Measurements from ENCODE around the gene CACTIN. TPM values are rescaled to one million over a fixed set of nuclear protein-coding genes. Genes with fewer than 3 reads are reported as not detected.

The CACTIN gene
- total RNA-seq, 4 donors from 2014 or later = 28.7 to 45.0 (median 34.2) TPM

- Histone ChIP-seq H3K4me3 (no peak overlapping the region), H3K9me3 (no peaks in the 10 kb centered on the region), H3K36me3 (peaks cover 0 to 9% (median 4%) of the 10 kb centered on the region in 4 donors), H3K27me3 (peaks cover 0 to 3% (median 0%) of the 10 kb centered on the region in 4 donors), H3K4me1 (peaks cover 13 to 53% (median 42%) of the 10 kb centered on the region in 4 donors), H3K27ac (replicated peaks in 1 of 4) (peak overlapping the region; percentile 61 to 85 (median 76))
- 29% methylated on average over 11 of the region's 11 CpGs for WGBS
- no peak for DNase-seq (ENCODE audit: extremely low spot score)
- intact Hi-C loops (cut with DNase I) = no loop called here
- TF ChIP-seq POLR2A (IDR thresholded peaks at IDR 0.05; ENCODE audit: low read depth) = no peak
- peak; percentile 33 to 48 for TF ChIP-seq POLR2AphosphoS5 (IDR thresholded peaks at IDR 0.05)
- no peak for TF ChIP-seq CTCF (IDR thresholded peaks at IDR 0.05)
- no peak for TF ChIP-seq EP300 (IDR thresholded peaks at IDR 0.05)
These were observed 46.2 kb downstream of the CACTIN start for GRCh38 chr19:3580156-3580934.

GRCh38 chr19:3578390-3578789 is 48.2 kb downstream of the CACTIN start:
- Histone ChIP-seq H3K27me3 (no peaks in the 10 kb centered on the region), H3K4me1 (peaks cover 20 to 68% (median 54%) of the 10 kb centered on the region in 4 donors), H3K27ac (replicated peaks in 1 of 4) (peak overlapping the region in 3 of 4 donors; percentile 5 to 85 (median 80)), H3K4me3 (no peak overlapping the region), H3K9me3 (no peaks in the 10 kb centered on the region), H3K36me3 (peaks cover 5 to 14% (median 12%) of the 10 kb centered on the region in 4 donors)
- 78% methylated on average over 6 of the region's 17 CpGs for WGBS
- intact Hi-C loops (cut with DNase I) = loop anchor here (5.0 kb wide), 1 partner anchor 39 kb away; no protein-coding TSS in a partner anchor
- DNase-seq (ENCODE audit: extremely low spot score) = no peak
- no peak for TF ChIP-seq POLR2AphosphoS5 (IDR thresholded peaks at IDR 0.05)
- TF ChIP-seq CTCF (IDR thresholded peaks at IDR 0.05) = no peak
- TF ChIP-seq POLR2A (IDR thresholded peaks at IDR 0.05; ENCODE audit: low read depth) = no peak
- no peak for TF ChIP-seq EP300 (IDR thresholded peaks at IDR 0.05)

GRCh38 chr19:3577723-3578344 is 48.8 kb downstream of the CACTIN start:
- Histone ChIP-seq H3K27ac (replicated peaks in 1 of 4) (peak overlapping the region; percentile 76 to 85 (median 81)), H3K4me3 (no peak overlapping the region), H3K9me3 (no peaks in the 10 kb centered on the region), H3K4me1 (peaks cover 21 to 72% (median 56%) of the 10 kb centered on the region in 4 donors), H3K36me3 (peaks cover 5 to 14% (median 12%) of the 10 kb centered on the region in 4 donors), H3K27me3 (no peaks in the 10 kb centered on the region)
- no peak for TF ChIP-seq EP300 (IDR thresholded peaks at IDR 0.05)
- intact Hi-C loops (cut with DNase I) = loop anchor here (5.0 kb wide), 1 partner anchor 39 kb away; no protein-coding TSS in a partner anchor
- DNase-seq (ENCODE audit: extremely low spot score) = no peak
- 94% methylated on average over 39 of the region's 60 CpGs for WGBS

- Histone ChIP-seq H3K27ac (replicated peaks in 1 of 4) (peak overlapping the region; percentile 76 to 85 (median 81)), H3K36me3 (peaks cover 5 to 14% (median 12%) of the 10 kb centered on the region in 4 donors), H3K9me3 (no peaks in the 10 kb centered on the region), H3K27me3 (no peaks in the 10 kb centered on the region), H3K4me1 (peaks cover 21 to 77% (median 61%) of the 10 kb centered on the region in 4 donors), H3K4me3 (peak overlapping the region; percentile 45 to 59 (median 48))
- no peak for DNase-seq (ENCODE audit: extremely low spot score)
- peak in 2 of 3 experiments; percentile 12 to 21 for TF ChIP-seq CTCF (IDR thresholded peaks at IDR 0.05)
- TF ChIP-seq EP300 (IDR thresholded peaks at IDR 0.05) = no peak
- TF ChIP-seq POLR2AphosphoS5 (IDR thresholded peaks at IDR 0.05) = peak; percentile 56 to 60
- 39% methylated on average over 52 of the region's 78 CpGs for WGBS
- intact Hi-C loops (cut with DNase I) = loop anchor here (5.0 kb wide), 1 partner anchor 40 kb away; no protein-coding TSS in a partner anchor
These were observed 49.7 kb downstream of the CACTIN start for GRCh38 chr19:3576696-3577443.
